CD1c-positive myeloid dendritic cell (primary cell): ENCODE results near the gene CUEDC1.

Experiments used
- DNase-seq: peaks from one replicate; pipeline ENCODE4 v3.0.0-alpha.2; 2016; ENCODE audit errors: extremely low spot score

Gene CUEDC1

GRCh38 chr17:57955183-57955931, at the start of gene CUEDC1:
TSS of gene CUEDC1 (minus strand) at chr17:57955412. CDS start at chr17:57885564, 69,848 bp downstream.
- peak; percentile 74 for DNase-seq

GRCh38 chr17:58004060-58004459, 48.8 kb upstream of the CUEDC1 start:
- no peak for DNase-seq

- no peak for DNase-seq
Observed at GRCh38 chr17:58002973-58003372, 47.8 kb upstream of the CUEDC1 start.

GRCh38 chr17:58002154-58002948, 47.1 kb upstream of the CUEDC1 start:
- DNase-seq = no peak

- no peak for DNase-seq
Observed at GRCh38 chr17:58001461-58002124, 46.4 kb upstream of the CUEDC1 start.

- DNase-seq = peak; percentile 84
Observed at GRCh38 chr17:57999496-58000017, 44.3 kb upstream of the CUEDC1 start.

GRCh38 chr17:57999010-57999495, 43.8 kb upstream of the CUEDC1 start:
- no peak for DNase-seq

- DNase-seq = no peak
Observed at GRCh38 chr17:57997085-57997809, 42.0 kb upstream of the CUEDC1 start.

GRCh38 chr17:57995076-57995956, 40.1 kb upstream of the CUEDC1 start:
- peak; percentile 71 for DNase-seq

- DNase-seq = no peak
Observed at GRCh38 chr17:57994436-57994835, 39.2 kb upstream of the CUEDC1 start.

- DNase-seq = peak; percentile 14
Observed at GRCh38 chr17:57993471-57994365, 38.5 kb upstream of the CUEDC1 start.

- no peak for DNase-seq
Observed at GRCh38 chr17:57991537-57991936, 36.3 kb upstream of the CUEDC1 start.

- DNase-seq = no peak
Observed at GRCh38 chr17:57990037-57990436, 34.8 kb upstream of the CUEDC1 start.

- peak; percentile 65 for DNase-seq
Observed at GRCh38 chr17:57988301-57989250, 33.4 kb upstream of the CUEDC1 start.

GRCh38 chr17:57987581-57988300, 32.5 kb upstream of the CUEDC1 start, which contains the start of gene VEZF1:
TSS of gene VEZF1 (minus strand) at chr17:57988254. CDS start at chr17:57988111, 143 bp downstream.
- DNase-seq = peak; percentile 83

GRCh38 chr17:57986841-57987580, 31.8 kb upstream of the CUEDC1 start:
- peak; percentile 75 for DNase-seq

GRCh38 chr17:57985675-57985974, 30.4 kb upstream of the CUEDC1 start:
- DNase-seq = no peak
